Mesenchymal stem cell (in vitro differentiated cells and primary cell): ENCODE data around the gene TLR2. TPM values are rescaled to one million over a fixed set of nuclear protein-coding genes. Genes with fewer than 3 reads are reported as not detected.

ENCODE experiments used
- DNase-seq: peaks from one replicate; pipeline ENCODE4 v3.0.0-alpha.2; 2013
- H2AFZ ChIP-seq: one replicate; pipeline ENCODE4 v1.6.1; 2013; ENCODE audit warnings: low read depth, mild to moderate bottlenecking, control low read depth, inconsistent platforms, low read length, moderate library complexity
- H2AK5ac ChIP-seq: 2 replicates; pipeline ENCODE4 v1.6.1; 2013; ENCODE audit warnings: low read length, moderate library complexity, mild to moderate bottlenecking, inconsistent platforms; ENCODE audit not compliant: severe bottlenecking
- H2BK120ac ChIP-seq: one replicate; pipeline ENCODE4 v1.6.1; 2013; ENCODE audit warnings: low read depth, mild to moderate bottlenecking, inconsistent platforms, low read length, moderate library complexity
- H2BK12ac ChIP-seq, 2 experiments: one replicate each; pipeline ENCODE4 v1.6.1; 2013; ENCODE audit warnings: inconsistent platforms in 2 of 2, low read length in 2 of 2, mild to moderate bottlenecking in 2 of 2, moderate library complexity in 2 of 2, control low read depth in 1 of 2
- H2BK15ac ChIP-seq: one replicate; pipeline ENCODE4 v1.6.1; 2013; ENCODE audit warnings: mild to moderate bottlenecking, low read depth, inconsistent platforms; ENCODE audit not compliant: poor library complexity, severe bottlenecking
- H2BK5ac ChIP-seq: 2 replicates; pipeline ENCODE4 v1.6.1; 2013; ENCODE audit warnings: low read depth, mild to moderate bottlenecking, low read length, control low read depth, inconsistent platforms; ENCODE audit not compliant: poor library complexity, severe bottlenecking
- H3K14ac ChIP-seq, 2 experiments: one replicate each; pipeline ENCODE4 v1.6.1; 2013; ENCODE audit warnings: inconsistent platforms in 2 of 2, low read length in 2 of 2, control low read depth in 1 of 2, mild to moderate bottlenecking in 1 of 2, moderate library complexity in 1 of 2
- H3K18ac ChIP-seq, 2 experiments: one replicate each; pipeline ENCODE4 v1.6.1; 2013; ENCODE audit warnings: inconsistent platforms in 2 of 2, low read length in 2 of 2, control low read depth in 1 of 2, low read depth in 1 of 2, mild to moderate bottlenecking in 1 of 2
- H3K23ac ChIP-seq, 2 experiments: one replicate each; pipeline ENCODE4 v1.6.1; 2013; ENCODE audit warnings: inconsistent platforms in 2 of 2, low read length in 2 of 2, mild to moderate bottlenecking in 2 of 2, moderate library complexity in 2 of 2, control low read depth in 1 of 2
- H3K27ac ChIP-seq: 2 replicates; pipeline ENCODE4 v1.5.1; 2013; ENCODE audit warnings: mild to moderate bottlenecking, moderate library complexity, low read length, control low read depth, inconsistent platforms; ENCODE audit not compliant: poor library complexity, severe bottlenecking
- H3K27me3 ChIP-seq, 2 experiments: 2 replicates each; pipeline versions ENCODE4 v1.6.1 to v1.7.0; 2013; ENCODE audit warnings: low read length in 2 of 2, mild to moderate bottlenecking in 2 of 2, moderate library complexity in 2 of 2, control low read depth in 1 of 2, inconsistent platforms in 1 of 2; ENCODE audit not compliant: control insufficient read depth in 1 of 2, insufficient read depth in 1 of 2
- H3K36me3 ChIP-seq, 2 experiments: 2 replicates each; pipeline versions ENCODE4 v1.6.1 to v1.7.0; 2013; ENCODE audit warnings: low read length in 2 of 2, control low read depth in 1 of 2, inconsistent platforms in 1 of 2, low read depth in 1 of 2, mild to moderate bottlenecking in 1 of 2; ENCODE audit not compliant: insufficient read depth in 2 of 2, control insufficient read depth in 1 of 2
- H3K4ac ChIP-seq, 2 experiments: one replicate each; pipeline ENCODE4 v1.6.1; 2013; ENCODE audit warnings: inconsistent platforms in 2 of 2, low read length in 2 of 2, mild to moderate bottlenecking in 2 of 2, moderate library complexity in 2 of 2, control low read depth in 1 of 2, low read depth in 1 of 2
- H3K4me1 ChIP-seq: 2 replicates; pipeline ENCODE4 v1.6.1; 2013; ENCODE audit warnings: low read depth, low read length, control low read depth; ENCODE audit not compliant: control insufficient read depth, insufficient read depth
- H3K4me2 ChIP-seq: 2 replicates; pipeline ENCODE4 v1.6.1; 2013; ENCODE audit warnings: low read length, mild to moderate bottlenecking, inconsistent platforms; ENCODE audit not compliant: poor library complexity, severe bottlenecking
- H3K4me3 ChIP-seq, 2 experiments: 2 replicates each; pipeline versions ENCODE4 v1.5.1 to v1.7.0; 2013; ENCODE audit warnings: low read length in 2 of 2, mild to moderate bottlenecking in 2 of 2, control low read depth in 1 of 2, low read depth in 1 of 2; ENCODE audit not compliant: insufficient read depth in 1 of 2
- H3K79me1 ChIP-seq: replicated peaks from 2 replicates; pipeline ENCODE4 v1.6.1; 2013; ENCODE audit warnings: mild to moderate bottlenecking, control low read depth, low read length, inconsistent platforms; ENCODE audit not compliant: poor library complexity, severe bottlenecking
- H3K9ac ChIP-seq: 2 replicates; pipeline ENCODE4 v1.7.0; 2013; ENCODE audit warnings: mild to moderate bottlenecking, low read length, moderate library complexity
- H3K9me3 ChIP-seq: 2 replicates; pipeline ENCODE4 v1.7.0; 2013; ENCODE audit warnings: mild to moderate bottlenecking, low read length; ENCODE audit not compliant: control insufficient read depth
- H4K8ac ChIP-seq: one replicate; pipeline ENCODE4 v1.6.1; 2013; ENCODE audit warnings: inconsistent platforms, mild to moderate bottlenecking, low read length, moderate library complexity
- H4K91ac ChIP-seq: one replicate; pipeline ENCODE4 v1.6.1; 2013; ENCODE audit warnings: mild to moderate bottlenecking, low read length, inconsistent platforms
- WGBS: methylation state at CpG from one replicate; pipeline ENCODE4 v1.1.7; 2013; ENCODE audit warnings: mixed read lengths; 5-methylcytosine and 5-hydroxymethylcytosine counted together
- polyA plus RNA-seq, 2 experiments: library from polyadenylated mRNA; stranded (reverse); fragments of 200-250 nt; gene quantifications; one replicate each; pipeline ENCODE4 v1.2.3, GENCODE V29; 2013

Gene TLR2
- polyA plus RNA-seq (2013, experiment 1 of 2), result 0.06 TPM
- polyA plus RNA-seq (2013, experiment 2 of 2), result 0.05 TPM

- Histone ChIP-seq H3K27ac (no peak within 1 kb of the TSS), H3K4me3 (peak within 1 kb of the TSS; percentile 68 to 75), H4K8ac (peak within 1 kb of the TSS; percentile 69), H2BK12ac (no peak within 1 kb of the TSS), H3K14ac (no peak within 1 kb of the TSS), H3K36me3 (no peaks in the 10 kb centered on the region), H3K4ac (no peak within 1 kb of the TSS), H3K4me2 (peak within 1 kb of the TSS; percentile 98), H3K18ac (peak within 1 kb of the TSS in 1 of 2 experiments; percentile 21), H4K91ac (no peak within 1 kb of the TSS), H3K79me1 (no peaks in the 10 kb centered on the region), H2BK5ac (no peak within 1 kb of the TSS), H3K9me3 (peaks cover 20% of the 10 kb centered on the region), H2AFZ (peak within 1 kb of the TSS; percentile 32), H3K23ac (peak within 1 kb of the TSS in 1 of 2 experiments; percentile 20), H3K4me1 (peaks cover 13% of the 10 kb centered on the region), H2BK15ac (no peak within 1 kb of the TSS), H3K9ac (peak within 1 kb of the TSS; percentile 32), H3K27me3 (peaks cover 6 to 51% of the 10 kb centered on the region in 2 experiments), H2AK5ac (no peak within 1 kb of the TSS), H2BK120ac (no peak within 1 kb of the TSS)
- DNase-seq, result peak; percentile 43
- WGBS, result under 1% methylated on average over 73 of the region's 75 CpGs
These were observed at the start of gene TLR2 for GRCh38 chr4:153684182-153684970. Gene TLR2 (plus strand): TSS chr4:153684280. CDS start chr4:153702908, 18,628 bp downstream.

- Histone ChIP-seq H2AFZ (no peak overlapping the region), H3K14ac (no peak overlapping the region), H3K4me1 (no peaks in the 10 kb centered on the region), H2BK15ac (no peak overlapping the region), H3K23ac (no peak overlapping the region), H3K4me2 (no peak overlapping the region), H3K9me3 (no peaks in the 10 kb centered on the region), H3K27me3 (no peaks in the 10 kb centered on the region), H3K79me1 (no peaks in the 10 kb centered on the region), H3K36me3 (peaks cover 26 to 32% of the 10 kb centered on the region in 2 experiments), H3K27ac (no peak overlapping the region), H4K91ac (no peak overlapping the region), H3K9ac (no peak overlapping the region), H2AK5ac (no peak overlapping the region), H2BK12ac (no peak overlapping the region), H2BK5ac (no peak overlapping the region), H3K4me3 (no peak overlapping the region), H2BK120ac (no peak overlapping the region), H4K8ac (no peak overlapping the region), H3K18ac (no peak overlapping the region), H3K4ac (no peak overlapping the region)
- DNase-seq, result peak; percentile 11
- WGBS, result 88% methylated on average over 1 of the region's 3 CpGs
These were observed 49.2 kb upstream of the TLR2 start for GRCh38 chr4:153634738-153635353.

GRCh38 chr4:153635846-153636245 is 48.2 kb upstream of the TLR2 start:
- H3K23ac ChIP-seq, result no peak overlapping the region
- peaks cover 19 to 23% of the 10 kb centered on the region in 2 experiments for H3K36me3 ChIP-seq
- no peak for DNase-seq
- H3K14ac ChIP-seq, result no peak overlapping the region
- no peaks in the 10 kb centered on the region for H3K4me1 ChIP-seq
- no peak overlapping the region for H3K18ac ChIP-seq
- H4K91ac ChIP-seq, result no peak overlapping the region
- no peak overlapping the region for H2BK15ac ChIP-seq
- H3K27me3 ChIP-seq, result no peaks in the 10 kb centered on the region
- H2BK5ac ChIP-seq, result no peak overlapping the region
- H3K9me3 ChIP-seq, result no peaks in the 10 kb centered on the region
- no peaks in the 10 kb centered on the region for H3K79me1 ChIP-seq
- no peak overlapping the region for H3K4me3 ChIP-seq
- no peak overlapping the region for H4K8ac ChIP-seq
- H3K9ac ChIP-seq, result no peak overlapping the region
- H2AK5ac ChIP-seq, result no peak overlapping the region
- H3K4ac ChIP-seq, result no peak overlapping the region
- no peak overlapping the region for H2BK12ac ChIP-seq
- no peak overlapping the region for H2AFZ ChIP-seq
- no peak overlapping the region for H2BK120ac ChIP-seq
- no peak overlapping the region for H3K27ac ChIP-seq
- WGBS, result 98% methylated on average over 5 of the region's 6 CpGs
- H3K4me2 ChIP-seq, result no peak overlapping the region

GRCh38 chr4:153637201-153637600 is 46.9 kb upstream of the TLR2 start:
- no peak overlapping the region for H4K91ac ChIP-seq
- no peak overlapping the region for H3K23ac ChIP-seq
- no peaks in the 10 kb centered on the region for H3K4me1 ChIP-seq
- no peak overlapping the region for H2BK5ac ChIP-seq
- H4K8ac ChIP-seq, result no peak overlapping the region
- no peak overlapping the region for H2BK12ac ChIP-seq
- no peak overlapping the region for H2AK5ac ChIP-seq
- 100% methylated on average over 2 of the region's 3 CpGs for WGBS
- H3K27ac ChIP-seq, result no peak overlapping the region
- no peak overlapping the region for H3K4me2 ChIP-seq
- peaks cover 15 to 22% of the 10 kb centered on the region in 2 experiments for H3K36me3 ChIP-seq
- no peak overlapping the region for H3K18ac ChIP-seq
- no peak overlapping the region for H2AFZ ChIP-seq
- H3K4me3 ChIP-seq, result no peak overlapping the region
- no peaks in the 10 kb centered on the region for H3K9me3 ChIP-seq
- H2BK120ac ChIP-seq, result no peak overlapping the region
- no peak overlapping the region for H3K9ac ChIP-seq
- no peaks in the 10 kb centered on the region for H3K27me3 ChIP-seq
- no peak overlapping the region for H2BK15ac ChIP-seq
- no peak overlapping the region for H3K4ac ChIP-seq
- no peaks in the 10 kb centered on the region for H3K79me1 ChIP-seq
- DNase-seq, result no peak
- H3K14ac ChIP-seq, result no peak overlapping the region
